ENCODE results near the gene NOX3. TPM values are rescaled to one million over a fixed set of nuclear protein-coding genes. Genes with fewer than 3 reads are reported as not detected.

Gene NOX3
- total and polyA plus RNA-seq, 4 donors, result not detected

DNA sequence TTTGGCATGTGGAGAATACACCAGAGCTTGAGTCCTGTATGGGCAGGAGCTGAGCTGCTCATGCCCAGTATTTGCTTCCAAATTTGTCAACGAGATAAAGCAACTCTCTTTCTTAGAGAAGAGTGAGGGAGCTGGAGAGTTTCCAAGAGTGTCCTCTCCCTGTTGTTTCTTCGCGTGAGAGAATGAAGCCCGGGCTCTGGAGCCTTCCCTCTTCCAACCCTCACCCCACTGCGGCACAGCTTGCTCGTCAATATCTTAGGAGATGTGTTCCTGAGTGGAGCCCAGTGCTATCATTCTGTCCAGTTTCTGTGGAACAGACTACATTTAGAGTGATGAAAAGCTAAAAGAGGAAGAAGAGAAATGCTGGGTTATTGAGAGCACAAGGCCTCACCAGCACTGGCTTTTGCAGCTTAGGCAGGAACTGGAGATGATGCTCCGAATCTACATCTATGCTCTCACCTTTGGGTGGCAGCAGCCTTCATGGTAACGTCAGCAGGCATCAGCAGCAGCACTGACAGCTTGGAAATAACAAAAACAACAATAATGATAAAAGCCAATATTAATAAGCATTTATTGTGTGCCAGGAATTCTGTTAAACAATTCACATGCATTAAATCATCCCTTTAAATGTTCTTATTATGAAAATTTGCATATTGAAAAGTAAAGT lies 74.8 kb downstream of the NOX3 start:
- Histone ChIP-seq H3K27me3 (ENCODE audit: control insufficient read depth in 3 of 3, insufficient read depth in 3 of 3, low read length in 2 of 3) (no peaks in the 10 kb centered on the region), H3K4me1 (ENCODE audit: control insufficient read depth in 5 of 5, insufficient read depth in 5 of 5, low read length in 5 of 5) (peaks cover 0 to 4% (median 0%) of the 10 kb centered on the region in 5 donors), H3K9ac (ENCODE audit: insufficient read depth in 1 of 2, low read length in 2 of 2) (no peak overlapping the region), H3K4me3 (no peak overlapping the region), H3K27ac (ENCODE audit: low read depth in 1 of 2, low read length in 1 of 2) (no peak overlapping the region), H3K36me3 (ENCODE audit: control insufficient read depth in 4 of 4, insufficient read depth in 4 of 4, low read length in 4 of 4) (no peaks in the 10 kb centered on the region), H3K9me3 (ENCODE audit: control insufficient read depth in 4 of 4, insufficient read depth in 3 of 4, low read length in 3 of 4) (peaks cover 0 to 2% (median 0%) of the 10 kb centered on the region in 4 donors)
- TF ChIP-seq, protein P1, sequence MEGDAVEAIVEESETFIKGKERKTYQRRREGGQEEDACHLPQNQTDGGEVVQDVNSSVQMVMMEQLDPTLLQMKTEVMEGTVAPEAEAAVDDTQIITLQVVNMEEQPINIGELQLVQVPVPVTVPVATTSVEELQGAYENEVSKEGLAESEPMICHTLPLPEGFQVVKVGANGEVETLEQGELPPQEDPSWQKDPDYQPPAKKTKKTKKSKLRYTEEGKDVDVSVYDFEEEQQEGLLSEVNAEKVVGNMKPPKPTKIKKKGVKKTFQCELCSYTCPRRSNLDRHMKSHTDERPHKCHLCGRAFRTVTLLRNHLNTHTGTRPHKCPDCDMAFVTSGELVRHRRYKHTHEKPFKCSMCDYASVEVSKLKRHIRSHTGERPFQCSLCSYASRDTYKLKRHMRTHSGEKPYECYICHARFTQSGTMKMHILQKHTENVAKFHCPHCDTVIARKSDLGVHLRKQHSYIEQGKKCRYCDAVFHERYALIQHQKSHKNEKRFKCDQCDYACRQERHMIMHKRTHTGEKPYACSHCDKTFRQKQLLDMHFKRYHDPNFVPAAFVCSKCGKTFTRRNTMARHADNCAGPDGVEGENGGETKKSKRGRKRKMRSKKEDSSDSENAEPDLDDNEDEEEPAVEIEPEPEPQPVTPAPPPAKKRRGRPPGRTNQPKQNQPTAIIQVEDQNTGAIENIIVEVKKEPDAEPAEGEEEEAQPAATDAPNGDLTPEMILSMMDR (IDR thresholded peaks at IDR 0.05; ENCODE audit: control extremely low read depth, extremely low read depth), result no peak
- no peak for ATAC-seq (ENCODE audit: insufficient read depth, low FRiP score)
- 87 to 92% methylated on average over 8 of the region's 8 CpGs for WGBS, 2 donors
- no peak for DNase-seq

DNA sequence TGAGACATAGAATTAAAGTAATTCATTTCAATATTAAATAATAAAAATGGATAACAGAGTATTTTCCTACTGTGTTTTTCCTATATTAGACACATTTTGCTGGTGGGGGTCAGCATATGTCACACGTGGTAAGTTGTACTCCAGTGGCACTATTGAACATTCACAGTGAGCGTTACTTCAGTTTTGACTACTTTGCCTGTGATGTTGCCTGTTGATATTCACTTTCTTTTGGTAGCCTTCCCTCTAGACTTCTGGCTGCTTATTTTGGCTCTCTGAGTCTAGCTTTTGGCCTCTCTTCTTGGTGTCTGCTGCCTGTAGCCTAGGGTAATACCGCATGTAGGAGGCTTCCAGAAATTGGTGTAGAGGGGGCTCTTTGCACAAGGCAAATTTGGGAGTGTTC lies 76.9 kb downstream of the NOX3 start:
- H3K9ac ChIP-seq (ENCODE audit: insufficient read depth in 1 of 2, low read length in 2 of 2), result no peak overlapping the region
- ATAC-seq (ENCODE audit: insufficient read depth, low FRiP score) (no peak), DNase-seq (no peak)
- H3K9me3 ChIP-seq (ENCODE audit: control insufficient read depth in 4 of 4, insufficient read depth in 3 of 4, low read length in 3 of 4), result peaks cover 0 to 2% (median 0%) of the 10 kb centered on the region in 4 donors
- H3K36me3 ChIP-seq (ENCODE audit: control insufficient read depth in 4 of 4, insufficient read depth in 4 of 4, low read length in 4 of 4), result no peaks in the 10 kb centered on the region
- H3K4me1 ChIP-seq (ENCODE audit: control insufficient read depth in 5 of 5, insufficient read depth in 5 of 5, low read length in 5 of 5), result peaks cover 0 to 4% (median 0%) of the 10 kb centered on the region in 5 donors
- H3K27ac ChIP-seq (ENCODE audit: low read depth in 1 of 2, low read length in 1 of 2), result no peak overlapping the region
- 92 to 96% methylated on average over 3 of the region's 3 CpGs for WGBS, 2 donors
- TF ChIP-seq, protein P1 (IDR thresholded peaks at IDR 0.05; ENCODE audit: control extremely low read depth, extremely low read depth), result no peak
- no peaks in the 10 kb centered on the region for H3K27me3 ChIP-seq (ENCODE audit: control insufficient read depth in 3 of 3, insufficient read depth in 3 of 3, low read length in 2 of 3)
- no peak overlapping the region for H3K4me3 ChIP-seq

DNA sequence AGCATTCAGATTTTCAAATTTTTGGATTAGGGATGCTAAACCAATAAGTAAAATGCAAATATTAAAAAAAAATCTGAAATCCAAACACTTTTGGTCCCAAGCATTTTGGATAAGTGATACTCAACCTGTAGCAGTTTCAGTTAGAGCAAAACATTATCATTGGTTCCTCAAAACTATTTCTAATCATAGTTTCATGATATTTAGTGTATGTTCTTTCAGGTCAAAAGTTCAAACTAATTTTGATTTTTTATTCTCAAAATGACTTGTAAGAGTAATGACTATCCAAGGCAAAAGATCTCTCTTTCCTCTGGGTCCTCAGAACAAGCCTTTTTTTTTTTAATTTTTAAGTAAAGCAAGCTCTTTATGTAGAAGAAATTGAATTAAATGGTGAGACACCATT lies 77.4 kb downstream of the NOX3 start:
- H3K9ac ChIP-seq (ENCODE audit: insufficient read depth in 1 of 2, low read length in 2 of 2), result no peak overlapping the region

More for the DNA sequence above, 77.4 kb downstream of the NOX3 start:
- no peak for DNase-seq
- H3K4me3 ChIP-seq, result no peak overlapping the region
- TF ChIP-seq, protein P1 (IDR thresholded peaks at IDR 0.05; ENCODE audit: control extremely low read depth, extremely low read depth), result no peak
- no peaks in the 10 kb centered on the region for H3K36me3 ChIP-seq (ENCODE audit: control insufficient read depth in 4 of 4, insufficient read depth in 4 of 4, low read length in 4 of 4)
- no peaks in the 10 kb centered on the region for H3K27me3 ChIP-seq (ENCODE audit: control insufficient read depth in 3 of 3, insufficient read depth in 3 of 3, low read length in 2 of 3)
- peaks cover 0 to under 1% (median 0%) of the 10 kb centered on the region in 4 donors for H3K9me3 ChIP-seq (ENCODE audit: control insufficient read depth in 4 of 4, insufficient read depth in 3 of 4, low read length in 3 of 4)
- peaks cover 0 to 4% (median 0%) of the 10 kb centered on the region in 5 donors for H3K4me1 ChIP-seq (ENCODE audit: control insufficient read depth in 5 of 5, insufficient read depth in 5 of 5, low read length in 5 of 5)
- H3K27ac ChIP-seq (ENCODE audit: low read depth in 1 of 2, low read length in 1 of 2), result no peak overlapping the region
- no peak for ATAC-seq (ENCODE audit: insufficient read depth, low FRiP score)

Data from lung (tissue), 12 donors.